ENCODE results near the gene C19orf38.
A peak's percentile ranks its signal among the peaks of the same experiment; 100 is the strongest.

The C19orf38 gene

GRCh38 chr19:10811391-10812111 is 36.7 kb upstream of the C19orf38 start:
- no peaks in the 10 kb centered on the region for H3K4me1 ChIP-seq
- H3K36me3 ChIP-seq: peaks cover 100% of the 10 kb centered on the region
- H4K20me1 ChIP-seq: peaks cover 37% of the 10 kb centered on the region
- no peak overlapping the region for H3K4me3 ChIP-seq
- no peaks in the 10 kb centered on the region for H3K9me3 ChIP-seq
- no peaks in the 10 kb centered on the region for H3K27me3 ChIP-seq
- TF ChIP-seq Cebpa-rat (IDR thresholded peaks at IDR 0.05): no peak
- H3K27ac ChIP-seq: no peak overlapping the region
- no peak overlapping the region for H3K4me2 ChIP-seq
- H3K9ac ChIP-seq: no peak overlapping the region

GRCh38 chr19:10812196-10812595 is 36.0 kb upstream of the C19orf38 start:
- Histone ChIP-seq H3K27ac (no peak overlapping the region), H3K4me3 (no peak overlapping the region), H3K27me3 (no peaks in the 10 kb centered on the region), H3K9ac (no peak overlapping the region), H3K9me3 (no peaks in the 10 kb centered on the region), H4K20me1 (peaks cover 44% of the 10 kb centered on the region), H3K36me3 (peaks cover 100% of the 10 kb centered on the region), H3K4me2 (no peak overlapping the region), H3K4me1 (no peaks in the 10 kb centered on the region)
- TF ChIP-seq Cebpa-rat (IDR thresholded peaks at IDR 0.05): no peak

- Histone ChIP-seq H3K9ac (no peak overlapping the region), H3K36me3 (peaks cover 100% of the 10 kb centered on the region), H3K27me3 (no peaks in the 10 kb centered on the region), H3K4me3 (no peak overlapping the region), H3K4me1 (no peaks in the 10 kb centered on the region), H3K27ac (0 out of 2 replicates have a peak overlapping the region, but pooled peaks have one; percentile 7), H3K9me3 (no peaks in the 10 kb centered on the region), H3K4me2 (no peak overlapping the region), H4K20me1 (peaks cover 48% of the 10 kb centered on the region)
- no peak for TF ChIP-seq Cebpa-rat (IDR thresholded peaks at IDR 0.05)
These were observed 35.3 kb upstream of the C19orf38 start for GRCh38 chr19:10812902-10813404.

- no peak for TF ChIP-seq Cebpa-rat (IDR thresholded peaks at IDR 0.05)
- no peaks in the 10 kb centered on the region for H3K4me1 ChIP-seq
- no peak overlapping the region for H3K4me3 ChIP-seq
- no peaks in the 10 kb centered on the region for H3K27me3 ChIP-seq
- 0 out of 2 replicates have a peak overlapping the region, but pooled peaks have one; percentile 9 for H3K27ac ChIP-seq
- H3K9ac ChIP-seq: no peak overlapping the region
- peaks cover 100% of the 10 kb centered on the region for H3K36me3 ChIP-seq
- H3K4me2 ChIP-seq: no peak overlapping the region
- H3K9me3 ChIP-seq: no peaks in the 10 kb centered on the region
- peaks cover 62% of the 10 kb centered on the region for H4K20me1 ChIP-seq
These were observed 33.1 kb upstream of the C19orf38 start for GRCh38 chr19:10815007-10815536.

GRCh38 chr19:10815969-10816644 is 32.1 kb upstream of the C19orf38 start:
- Histone ChIP-seq H3K4me1 (0 out of 2 replicates have a peak, but pooled peaks cover 6% of the 10 kb centered on the region), H3K4me3 (no peak overlapping the region), H3K36me3 (peaks cover 100% of the 10 kb centered on the region), H3K4me2 (no peak overlapping the region), H4K20me1 (peaks cover 70% of the 10 kb centered on the region), H3K9ac (no peak overlapping the region), H3K27me3 (no peaks in the 10 kb centered on the region), H3K9me3 (no peaks in the 10 kb centered on the region), H3K27ac (peak overlapping the region; percentile 35; the same call in 1 of the 2 replicates)
- TF ChIP-seq Cebpa-rat (IDR thresholded peaks at IDR 0.05): no peak

GRCh38 chr19:10816691-10817090 is 31.5 kb upstream of the C19orf38 start:
- Histone ChIP-seq H3K9ac (no peak overlapping the region), H3K27me3 (no peaks in the 10 kb centered on the region), H3K9me3 (no peaks in the 10 kb centered on the region), H4K20me1 (peaks cover 70% of the 10 kb centered on the region), H3K27ac (peak overlapping the region; percentile 35; the same call in 1 of the 2 replicates), H3K36me3 (peaks cover 100% of the 10 kb centered on the region), H3K4me2 (no peak overlapping the region), H3K4me1 (0 out of 2 replicates have a peak, but pooled peaks cover 6% of the 10 kb centered on the region), H3K4me3 (no peak overlapping the region)
- TF ChIP-seq Cebpa-rat (IDR thresholded peaks at IDR 0.05): no peak

GRCh38 chr19:10817291-10818038 is 30.8 kb upstream of the C19orf38 start:
- no peak overlapping the region for H3K9ac ChIP-seq
- H3K4me3 ChIP-seq: no peak overlapping the region

GRCh38 chr19:10818301-10819123 is 29.7 kb upstream of the C19orf38 start:
- Histone ChIP-seq H3K27me3 (no peaks in the 10 kb centered on the region), H3K27ac (no peak overlapping the region), H3K9me3 (no peaks in the 10 kb centered on the region), H3K4me3 (no peak overlapping the region), H3K4me2 (no peak overlapping the region), H3K9ac (no peak overlapping the region), H4K20me1 (peaks cover 62% of the 10 kb centered on the region), H3K4me1 (0 out of 2 replicates have a peak, but pooled peaks cover 6% of the 10 kb centered on the region), H3K36me3 (peaks cover 99% of the 10 kb centered on the region)
- TF ChIP-seq Cebpa-rat (IDR thresholded peaks at IDR 0.05): no peak

More at GRCh38 chr19:10817291-10818038, 30.8 kb upstream of the C19orf38 start:
- no peaks in the 10 kb centered on the region for H3K27me3 ChIP-seq
- H3K4me2 ChIP-seq: no peak overlapping the region
- peaks cover 100% of the 10 kb centered on the region for H3K36me3 ChIP-seq
- TF ChIP-seq Cebpa-rat (IDR thresholded peaks at IDR 0.05): no peak
- no peaks in the 10 kb centered on the region for H3K9me3 ChIP-seq
- H4K20me1 ChIP-seq: peaks cover 70% of the 10 kb centered on the region
- 0 out of 2 replicates have a peak, but pooled peaks cover 6% of the 10 kb centered on the region for H3K4me1 ChIP-seq
- H3K27ac ChIP-seq: 0 out of 2 replicates have a peak overlapping the region, but pooled peaks have one; percentile 35
